Left forelimb (tissue), 1 donor: ENCODE results near the gene PMP22.

Experiments
- DNase-seq: peaks from one replicate; pipeline ENCODE4 v3.0.0-alpha.2; 2018; ENCODE audit warnings: low spot score

PMP22 gene

DNA sequence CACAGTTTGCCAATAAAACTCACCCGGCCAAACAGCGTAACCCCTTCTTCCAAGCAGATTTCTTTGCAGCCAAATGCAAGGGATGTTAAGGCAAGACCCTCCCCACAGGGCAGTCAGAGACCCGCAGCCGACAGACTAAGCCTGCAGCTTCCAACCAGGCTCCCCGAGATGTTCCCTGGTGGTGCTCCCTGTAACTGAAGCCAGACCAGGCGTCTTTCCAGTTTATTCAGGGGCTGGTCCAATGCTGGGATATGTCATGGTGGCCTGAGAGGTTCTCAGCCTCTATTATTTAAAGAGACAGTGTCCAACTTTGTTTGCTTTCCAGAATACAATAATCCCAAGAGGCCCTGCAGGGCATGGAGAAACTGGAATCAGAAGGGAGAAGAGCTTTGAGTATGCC lies at the start of gene PMP22:
TSS of gene PMP22 (minus strand) at position 196 of the 400 bp plus-strand sequence. CDS start 4,599 bp downstream, outside the sequence.
- no peak for DNase-seq

DNA sequence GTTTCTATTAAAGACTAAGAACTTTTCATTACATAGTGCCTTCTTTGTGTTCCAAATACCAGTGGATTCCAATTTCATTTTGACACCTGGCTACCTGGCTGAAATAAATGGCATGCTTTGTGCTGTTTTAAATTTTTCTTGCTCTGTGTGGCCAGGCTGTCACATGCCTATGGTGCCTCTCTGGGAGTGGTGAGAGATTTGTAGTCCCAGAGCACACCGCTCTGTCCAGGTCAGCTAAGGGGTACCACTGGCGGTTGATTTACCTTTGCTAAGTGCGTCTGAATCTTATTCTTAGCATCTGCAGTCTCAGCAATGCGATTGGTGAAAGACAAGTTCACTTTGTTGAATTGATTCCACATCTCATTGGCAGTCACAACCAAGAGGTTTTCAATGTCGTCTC lies 46.9 kb upstream of the PMP22 start:
- DNase-seq = no peak

DNA sequence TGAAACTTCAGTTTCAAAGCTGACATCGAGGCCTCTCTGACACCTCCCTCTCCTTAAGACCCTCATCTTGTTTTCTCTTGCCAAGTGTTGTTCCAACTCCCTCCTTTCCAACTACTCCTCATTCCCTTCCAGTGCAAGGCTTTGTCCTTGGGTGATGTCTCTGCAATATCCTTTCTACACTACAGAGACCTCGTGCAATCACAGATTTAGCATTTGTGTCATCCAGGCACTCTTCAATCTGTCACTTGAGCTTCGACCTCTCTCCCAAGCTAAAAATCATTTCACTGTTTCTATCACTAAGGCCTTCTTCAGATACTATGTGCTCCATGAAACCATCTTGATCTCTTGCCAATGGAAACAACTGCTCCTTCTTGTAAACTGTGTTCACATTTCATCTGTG lies 44.7 kb upstream of the PMP22 start:
- no peak for DNase-seq

DNA sequence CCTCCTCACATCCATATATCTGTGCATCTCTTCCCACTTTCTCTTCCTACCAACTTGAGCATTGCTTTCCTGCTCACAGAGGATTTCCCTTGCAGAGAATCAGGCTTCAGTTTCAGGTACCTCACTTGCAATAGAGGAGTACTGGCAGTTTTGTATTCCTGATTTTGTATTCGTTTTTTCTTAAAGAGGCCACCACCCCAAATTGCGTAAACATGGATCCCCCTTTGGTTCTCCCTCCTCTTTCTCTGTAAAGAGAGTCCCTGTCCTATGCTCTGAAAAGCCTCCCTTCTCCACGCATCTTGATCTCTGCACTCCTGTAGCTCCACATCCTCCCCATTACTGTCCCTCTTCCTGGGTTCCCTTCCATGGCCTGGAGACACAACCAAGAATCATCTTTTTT lies 44.1 kb upstream of the PMP22 start:
- no peak for DNase-seq

DNA sequence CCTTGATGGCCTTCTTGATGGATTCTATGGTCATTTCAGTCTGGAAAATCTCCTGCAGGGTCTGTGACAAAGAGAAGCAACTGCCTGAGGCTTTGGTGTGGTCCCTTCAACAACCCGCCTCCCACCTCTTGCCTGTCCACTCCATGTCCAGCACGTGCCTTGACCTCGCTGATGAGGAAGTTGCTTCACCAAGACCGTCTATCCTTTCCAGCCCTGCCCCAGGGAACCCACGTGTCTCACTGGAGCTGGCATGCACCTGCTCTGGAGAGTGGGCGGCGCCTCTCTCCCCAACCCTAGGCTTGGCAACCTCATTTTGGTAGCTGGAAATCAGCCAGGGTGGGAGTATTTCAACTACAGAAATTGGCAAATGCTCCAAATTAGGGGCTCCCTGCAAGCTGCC lies 43.6 kb upstream of the PMP22 start:
- no peak for DNase-seq

DNA sequence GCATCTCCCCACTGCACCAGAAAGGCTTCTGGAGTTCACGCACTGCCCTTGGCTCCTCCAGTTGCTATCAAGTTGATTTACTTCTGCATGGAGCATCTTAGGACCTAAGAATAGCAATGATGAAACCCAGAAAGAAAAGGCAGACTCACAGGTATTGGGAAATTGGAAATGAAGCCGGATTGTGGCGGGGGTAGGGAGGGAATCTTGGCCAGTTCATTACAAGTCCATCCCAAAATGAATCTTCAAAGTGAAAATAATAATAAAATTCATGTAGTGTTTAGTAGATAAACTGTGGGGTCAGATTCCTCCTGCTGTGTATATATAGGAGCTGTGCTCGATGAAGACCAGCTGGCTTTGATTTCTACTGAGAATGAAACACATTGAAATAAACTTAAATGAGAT lies 42.6 kb upstream of the PMP22 start:
- no peak for DNase-seq

DNA sequence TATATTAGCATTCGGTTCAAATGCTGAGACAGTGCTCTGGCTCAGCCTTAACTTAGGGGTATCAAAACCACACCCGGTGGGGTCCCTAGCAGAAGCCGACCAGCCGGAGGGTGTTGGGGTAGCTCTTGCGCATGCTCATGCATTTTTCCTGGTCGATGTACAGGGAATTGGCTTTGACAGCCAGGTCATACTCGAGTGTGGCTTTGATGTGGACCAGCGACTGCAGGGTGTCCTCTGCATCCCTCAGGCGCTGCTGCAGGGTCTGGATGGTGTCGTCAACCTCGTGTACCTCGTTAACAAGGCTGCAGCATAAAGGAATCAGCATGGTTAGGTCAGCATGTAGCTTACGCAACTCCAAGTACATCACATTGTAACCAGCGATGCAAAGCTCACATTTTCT lies 38.7 kb upstream of the PMP22 start:
- DNase-seq = no peak

- no peak for DNase-seq
Observed at GRCh38 chr17:15303268-15303667, 38.1 kb upstream of the PMP22 start.

DNA sequence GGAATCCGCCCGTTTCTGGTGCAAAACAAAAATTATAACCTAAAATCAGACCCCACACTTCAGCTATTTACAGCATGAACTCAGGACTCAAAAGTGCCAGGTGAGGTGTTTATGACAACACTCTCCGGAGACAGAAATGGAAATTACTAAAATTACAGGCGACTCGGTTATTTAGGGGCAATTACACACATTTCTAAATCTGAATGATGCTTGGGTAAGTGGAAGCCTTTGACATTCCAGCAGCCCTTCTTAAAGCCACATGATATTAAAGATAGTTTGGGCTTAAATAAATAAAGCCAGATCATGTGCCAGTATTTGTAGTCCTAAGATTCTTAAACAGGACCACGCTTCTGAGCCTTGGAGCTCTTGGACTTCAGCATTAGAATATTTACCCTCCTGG lies 36.7 kb upstream of the PMP22 start:
- DNase-seq = no peak

GRCh38 chr17:15298176-15298575 lies 33.0 kb upstream of the PMP22 start:
- no peak for DNase-seq

GRCh38 chr17:15293558-15293957 lies 28.4 kb upstream of the PMP22 start:
- no peak for DNase-seq

DNA sequence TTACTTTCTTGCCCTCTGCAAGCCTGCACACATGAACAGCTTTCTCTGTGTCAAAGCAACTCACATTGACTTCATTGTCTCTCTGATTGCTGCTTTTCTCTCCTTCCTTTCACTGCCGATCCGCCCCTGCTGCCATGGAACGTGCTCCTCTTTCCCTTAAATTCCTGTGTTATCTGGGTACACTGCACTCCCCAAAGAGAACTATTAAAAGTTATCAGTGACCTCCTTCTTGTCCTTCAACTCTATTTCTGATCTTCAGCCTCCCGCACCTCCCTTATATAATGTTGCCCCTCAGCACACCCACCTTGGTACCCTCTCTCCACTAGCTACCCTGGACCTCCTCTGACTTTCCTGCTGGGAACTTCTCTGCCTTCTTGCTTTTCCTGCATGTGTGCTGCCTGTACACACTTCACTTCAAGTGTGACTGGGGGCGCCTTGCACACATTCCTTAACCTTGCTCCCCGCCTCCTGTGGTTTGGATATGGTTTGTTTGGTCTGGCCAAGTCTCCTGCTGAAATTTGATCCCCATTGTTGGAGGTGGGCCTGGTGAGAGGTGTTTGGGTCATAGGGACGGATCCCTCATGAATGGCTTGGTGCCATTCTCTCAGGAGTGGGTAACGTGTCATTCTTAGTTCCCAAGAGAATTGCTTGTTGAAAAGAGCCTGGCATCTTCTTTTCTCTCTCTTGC lies 26.7 kb upstream of the PMP22 start:
- no peak for DNase-seq

- DNase-seq = no peak
Observed at GRCh38 chr17:15290605-15291004, 25.5 kb upstream of the PMP22 start.

GRCh38 chr17:15289285-15290183 lies 24.4 kb upstream of the PMP22 start:
- DNase-seq = no peak

GRCh38 chr17:15288859-15289258 lies 23.7 kb upstream of the PMP22 start:
- DNase-seq = no peak

- DNase-seq = no peak
Observed at GRCh38 chr17:15287538-15288267, 22.6 kb upstream of the PMP22 start.

GRCh38 chr17:15285466-15285865 lies 20.3 kb upstream of the PMP22 start:
- DNase-seq = no peak

DNA sequence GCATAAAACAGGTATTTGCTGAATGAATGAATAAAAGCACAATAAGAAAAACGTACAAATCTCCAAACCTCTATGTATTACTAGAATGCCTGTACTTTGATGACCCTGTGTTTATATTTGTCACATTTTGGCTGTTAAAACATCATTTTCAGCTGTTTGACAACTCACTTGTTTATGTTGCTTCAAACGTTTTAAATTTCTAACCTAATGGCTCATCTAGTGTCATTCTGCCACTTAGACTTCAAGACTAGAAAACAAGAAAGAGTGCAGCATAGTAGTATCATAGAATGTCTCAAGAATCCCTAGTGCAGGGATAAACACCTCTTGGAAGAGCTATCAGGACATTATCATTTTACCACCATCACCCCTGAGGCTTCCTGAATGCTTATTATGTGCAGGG lies 19.4 kb upstream of the PMP22 start:
- no peak for DNase-seq

GRCh38 chr17:15284107-15284506 lies 19.0 kb upstream of the PMP22 start:
- no peak for DNase-seq

- no peak for DNase-seq
Observed at GRCh38 chr17:15281909-15282308, 16.8 kb upstream of the PMP22 start.

DNA sequence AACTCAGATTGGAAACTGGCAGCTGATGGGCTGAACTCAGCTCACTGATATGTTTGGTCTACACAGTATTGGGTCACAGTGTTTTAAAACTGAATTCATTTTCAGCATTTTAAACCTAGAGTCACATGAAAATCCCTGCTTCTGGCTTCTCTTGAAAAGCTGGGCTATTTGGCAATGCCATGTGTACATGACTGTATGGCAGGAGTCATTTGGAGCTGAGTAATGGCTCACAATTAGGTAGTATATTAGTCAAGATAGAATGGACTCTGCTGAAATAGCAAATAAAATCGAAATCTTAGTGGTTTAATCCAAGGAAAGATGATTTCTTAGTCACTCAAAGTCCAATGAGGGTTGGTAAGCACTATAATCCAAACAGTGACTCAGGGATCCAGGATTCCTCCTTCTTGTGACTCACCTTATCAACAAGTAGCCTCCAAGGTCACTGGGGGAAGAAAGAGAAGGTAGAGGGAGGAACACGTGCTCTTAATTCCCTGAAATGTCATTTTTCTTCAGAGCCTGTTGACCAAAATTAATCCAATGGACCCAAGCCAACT lies 13.9 kb upstream of the PMP22 start:
- no peak for DNase-seq

GRCh38 chr17:15278380-15278779 lies 13.3 kb upstream of the PMP22 start:
- DNase-seq = no peak
